Measurements from ENCODE around the gene GREM2.

DNA sequence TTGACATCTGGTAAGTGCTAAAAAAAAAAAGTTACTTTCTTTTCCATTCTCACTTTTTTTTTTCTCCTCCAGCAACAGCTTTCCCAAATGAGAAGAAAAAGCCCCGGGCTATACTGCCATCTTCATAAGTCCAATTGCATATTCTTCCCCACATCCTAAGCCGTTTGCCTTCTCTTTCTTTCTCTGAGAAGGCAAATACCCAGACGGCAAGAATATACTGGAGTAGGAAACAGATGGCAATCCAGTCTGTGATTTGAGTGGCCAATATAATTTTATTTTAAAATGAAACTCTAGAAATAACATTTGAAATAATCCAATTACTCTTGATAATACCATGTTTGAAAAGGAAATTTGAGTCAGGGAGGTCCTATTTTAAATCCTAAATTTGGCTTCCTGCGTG, 44.6 kb upstream of the GREM2 start:
- TF ChIP-seq, protein P1, sequence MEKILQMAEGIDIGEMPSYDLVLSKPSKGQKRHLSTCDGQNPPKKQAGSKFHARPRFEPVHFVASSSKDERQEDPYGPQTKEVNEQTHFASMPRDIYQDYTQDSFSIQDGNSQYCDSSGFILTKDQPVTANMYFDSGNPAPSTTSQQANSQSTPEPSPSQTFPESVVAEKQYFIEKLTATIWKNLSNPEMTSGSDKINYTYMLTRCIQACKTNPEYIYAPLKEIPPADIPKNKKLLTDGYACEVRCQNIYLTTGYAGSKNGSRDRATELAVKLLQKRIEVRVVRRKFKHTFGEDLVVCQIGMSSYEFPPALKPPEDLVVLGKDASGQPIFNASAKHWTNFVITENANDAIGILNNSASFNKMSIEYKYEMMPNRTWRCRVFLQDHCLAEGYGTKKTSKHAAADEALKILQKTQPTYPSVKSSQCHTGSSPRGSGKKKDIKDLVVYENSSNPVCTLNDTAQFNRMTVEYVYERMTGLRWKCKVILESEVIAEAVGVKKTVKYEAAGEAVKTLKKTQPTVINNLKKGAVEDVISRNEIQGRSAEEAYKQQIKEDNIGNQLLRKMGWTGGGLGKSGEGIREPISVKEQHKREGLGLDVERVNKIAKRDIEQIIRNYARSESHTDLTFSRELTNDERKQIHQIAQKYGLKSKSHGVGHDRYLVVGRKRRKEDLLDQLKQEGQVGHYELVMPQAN (conservative IDR thresholded peaks at IDR 0.05): no peak
- TF ChIP-seq, protein P2, sequence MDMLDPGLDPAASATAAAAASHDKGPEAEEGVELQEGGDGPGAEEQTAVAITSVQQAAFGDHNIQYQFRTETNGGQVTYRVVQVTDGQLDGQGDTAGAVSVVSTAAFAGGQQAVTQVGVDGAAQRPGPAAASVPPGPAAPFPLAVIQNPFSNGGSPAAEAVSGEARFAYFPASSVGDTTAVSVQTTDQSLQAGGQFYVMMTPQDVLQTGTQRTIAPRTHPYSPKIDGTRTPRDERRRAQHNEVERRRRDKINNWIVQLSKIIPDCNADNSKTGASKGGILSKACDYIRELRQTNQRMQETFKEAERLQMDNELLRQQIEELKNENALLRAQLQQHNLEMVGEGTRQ (IDR thresholded peaks at IDR 0.05; ENCODE audit: borderline replicate concordance, low read depth, low read length): no peak
- no peak for TF ChIP-seq EP300 (IDR thresholded peaks at IDR 0.05; ENCODE audit: borderline replicate concordance in 1 of 2, control insufficient read depth in 1 of 2, low read depth in 2 of 2, low read length in 2 of 2)

Measured in GM12878 (cell line).